ENCODE data around the gene RFT1.
A peak's percentile ranks its signal among the peaks of the same experiment; 100 is the strongest.

RFT1 gene

GRCh38 chr3:53132347-53132746, 2.1 kb upstream of the RFT1 start:
- TF ChIP-seq EZH2 (IDR thresholded peaks at IDR 0.05; ENCODE audit: borderline replicate concordance, low read length) (no peak), CTCF (IDR thresholded peaks at IDR 0.05; ENCODE audit: low read length) (no peak)

DNA sequence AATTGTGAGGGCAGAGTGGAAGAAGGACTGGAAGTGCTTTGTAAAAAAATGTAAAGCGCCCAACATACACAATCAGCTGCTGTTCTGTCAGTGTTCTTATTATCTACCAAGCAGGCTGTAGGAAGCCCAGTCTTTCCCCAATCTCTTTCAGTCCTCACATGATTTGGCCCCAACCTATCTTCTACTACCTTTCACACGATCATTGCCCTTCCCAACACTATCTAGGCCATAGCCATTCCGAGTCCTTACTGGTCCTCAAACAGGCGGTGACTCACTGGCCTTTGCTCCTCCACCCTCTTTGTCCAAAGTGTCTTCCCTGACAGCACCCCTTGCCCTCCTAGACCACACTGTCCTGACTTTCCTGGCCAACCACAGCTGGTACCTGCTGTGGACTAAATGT, 861 bp upstream of the RFT1 start:
- no peak overlapping the region for H2AFZ ChIP-seq (ENCODE audit: low read length)
- peak overlapping the region; percentile 84 for H3K4me2 ChIP-seq (ENCODE audit: low read length)
- H3K27me3 ChIP-seq (ENCODE audit: insufficient read depth, low read length), result no peaks in the 10 kb centered on the region
- peak overlapping the region; percentile 43 for H3K27ac ChIP-seq (ENCODE audit: low read depth, low read length, poor library complexity, severe bottlenecking)
- no peaks in the 10 kb centered on the region for H3K9me3 ChIP-seq (ENCODE audit: low read length)
- H3K4me1 ChIP-seq (ENCODE audit: insufficient read depth, low read length, severe bottlenecking), result peaks cover 25% of the 10 kb centered on the region
- H3K9ac ChIP-seq (ENCODE audit: low read length), result peak overlapping the region; percentile 95
- no peak for TF ChIP-seq EZH2 (IDR thresholded peaks at IDR 0.05; ENCODE audit: borderline replicate concordance, low read length)
- TF ChIP-seq CTCF (IDR thresholded peaks at IDR 0.05; ENCODE audit: low read length), result no peak
- no peaks in the 10 kb centered on the region for H3F3A ChIP-seq (ENCODE audit: insufficient read depth, low read length)
- peak overlapping the region; percentile 94 for H3K4me3 ChIP-seq (ENCODE audit: low read depth, low read length, poor library complexity, severe bottlenecking)
- H4K20me1 ChIP-seq (ENCODE audit: insufficient read depth, low read length), result no peaks in the 10 kb centered on the region
- H3K36me3 ChIP-seq (ENCODE audit: insufficient read depth, low read length), result peaks cover 10% of the 10 kb centered on the region
- H3K9me2 ChIP-seq (ENCODE audit: low read depth, low read length), result no peaks in the 10 kb centered on the region
- peaks cover 18% of the 10 kb centered on the region for H3K79me2 ChIP-seq (ENCODE audit: insufficient read depth, low read length)

More at GRCh38 chr3:53132347-53132746, 2.1 kb upstream of the RFT1 start:
- Histone ChIP-seq H3F3A (ENCODE audit: insufficient read depth, low read length) (no peaks in the 10 kb centered on the region), H3K36me3 (ENCODE audit: insufficient read depth, low read length) (peaks cover 2% of the 10 kb centered on the region; the same call in 1 of the 2 replicates), H3K4me3 (ENCODE audit: low read depth, low read length, poor library complexity, severe bottlenecking) (no peak overlapping the region), H3K4me2 (ENCODE audit: low read length) (no peak overlapping the region), H3K9me3 (ENCODE audit: low read length) (no peaks in the 10 kb centered on the region), H3K4me1 (ENCODE audit: insufficient read depth, low read length, severe bottlenecking) (peaks cover 28% of the 10 kb centered on the region), H3K27ac (ENCODE audit: low read depth, low read length, poor library complexity, severe bottlenecking) (no peak overlapping the region), H3K79me2 (ENCODE audit: insufficient read depth, low read length) (peaks cover 18% of the 10 kb centered on the region), H3K9me2 (ENCODE audit: low read depth, low read length) (no peaks in the 10 kb centered on the region), H2AFZ (ENCODE audit: low read length) (no peak overlapping the region), H3K9ac (ENCODE audit: low read length) (no peak overlapping the region), H3K27me3 (ENCODE audit: insufficient read depth, low read length) (no peaks in the 10 kb centered on the region), H4K20me1 (ENCODE audit: insufficient read depth, low read length) (no peaks in the 10 kb centered on the region)

- Histone ChIP-seq H3K4me2 (ENCODE audit: low read length) (peak overlapping the region; percentile 84), H3K9me2 (ENCODE audit: low read depth, low read length) (no peaks in the 10 kb centered on the region), H2AFZ (ENCODE audit: low read length) (no peak overlapping the region), H4K20me1 (ENCODE audit: insufficient read depth, low read length) (no peaks in the 10 kb centered on the region), H3K9me3 (ENCODE audit: low read length) (no peaks in the 10 kb centered on the region), H3K4me3 (ENCODE audit: low read depth, low read length, poor library complexity, severe bottlenecking) (peak overlapping the region; percentile 94), H3K27me3 (ENCODE audit: insufficient read depth, low read length) (no peaks in the 10 kb centered on the region), H3K79me2 (ENCODE audit: insufficient read depth, low read length) (peaks cover 18% of the 10 kb centered on the region), H3K4me1 (ENCODE audit: insufficient read depth, low read length, severe bottlenecking) (peaks cover 25% of the 10 kb centered on the region), H3K9ac (ENCODE audit: low read length) (peak overlapping the region; percentile 95), H3K36me3 (ENCODE audit: insufficient read depth, low read length) (peaks cover 28% of the 10 kb centered on the region), H3F3A (ENCODE audit: insufficient read depth, low read length) (no peaks in the 10 kb centered on the region), H3K27ac (ENCODE audit: low read depth, low read length, poor library complexity, severe bottlenecking) (no peak overlapping the region)
- TF ChIP-seq CTCF (IDR thresholded peaks at IDR 0.05; ENCODE audit: low read length) (no peak), EZH2 (IDR thresholded peaks at IDR 0.05; ENCODE audit: borderline replicate concordance, low read length) (no peak)
Observed at GRCh38 chr3:53129344-53129743, 891 bp downstream of the RFT1 start.

Data from OCI-LY1 (cell line).